SK-N-MC (cell line): ENCODE data around the gene DUS1L.

Experiments used
- EZH2 ChIP-seq: fragments of 200-600 bp; sonication (generic); IDR thresholded peaks from one replicate; pipeline ENCODE4 v1.6.1; 2017; ENCODE audit warnings: antibody characterized with exemption
- FOXP2 ChIP-seq: optimal IDR thresholded peaks from 2 replicates; pipeline ENCODE3; 2011; ENCODE audit warnings: mild to moderate bottlenecking, moderate library complexity; ENCODE audit not compliant: insufficient read depth; ENCODE audit errors: extremely low read length, control extremely low read depth
- POLR2AphosphoS5 ChIP-seq: IDR thresholded peaks from 2 replicates; pipeline ENCODE4 v1.6.1; 2012; ENCODE audit warnings: mild to moderate bottlenecking, low read depth, low read length, borderline replicate concordance

- TF ChIP-seq POLR2AphosphoS5, result no peak
- no peak for TF ChIP-seq EZH2
- TF ChIP-seq FOXP2, result no peak
Measured at GRCh38 chr17:82070611-82071010, 5.0 kb upstream of the DUS1L start.
